ENCODE data around the gene CD320.

Gene CD320

GRCh38 chr19:8335343-8336071 is 27.3 kb upstream of the CD320 start:
- no peak overlapping the region for H3K27ac ChIP-seq
- H3K36me3 ChIP-seq (ENCODE audit: insufficient read depth, low read length): no peaks in the 10 kb centered on the region
- no peak for TF ChIP-seq POLR2AphosphoS5 (IDR thresholded peaks at IDR 0.05; ENCODE audit: borderline replicate concordance, low read depth, low read length)
- TF ChIP-seq FOXP2 (optimal IDR thresholded peaks at IDR 0.05; ENCODE audit: control extremely low read depth, extremely low read length, insufficient read depth): no peak
- no peak for TF ChIP-seq EZH2 (IDR thresholded peaks at IDR 0.05)
- no peak overlapping the region for H3K9ac ChIP-seq (ENCODE audit: insufficient read length)
- peak overlapping the region; percentile 57 for H3K4me3 ChIP-seq
- DNase-seq (ENCODE audit: low read depth, low spot score): no peak
- no peaks in the 10 kb centered on the region for H3K9me3 ChIP-seq (ENCODE audit: low read depth, low read length)

GRCh38 chr19:8334458-8335342 is 26.5 kb upstream of the CD320 start:
- H3K4me3 ChIP-seq: peak overlapping the region; percentile 57
- TF ChIP-seq EZH2 (IDR thresholded peaks at IDR 0.05): no peak
- no peak for DNase-seq (ENCODE audit: low read depth, low spot score)
- H3K9ac ChIP-seq (ENCODE audit: insufficient read length): no peak overlapping the region
- no peaks in the 10 kb centered on the region for H3K9me3 ChIP-seq (ENCODE audit: low read depth, low read length)
- H3K36me3 ChIP-seq (ENCODE audit: insufficient read depth, low read length): no peaks in the 10 kb centered on the region
- no peak overlapping the region for H3K27ac ChIP-seq

- H3K4me3 ChIP-seq: peak overlapping the region; percentile 57; the same call in 1 of the 2 replicates
- TF ChIP-seq EZH2 (IDR thresholded peaks at IDR 0.05) (no peak), POLR2AphosphoS5 (IDR thresholded peaks at IDR 0.05; ENCODE audit: borderline replicate concordance, low read depth, low read length) (no peak), FOXP2 (optimal IDR thresholded peaks at IDR 0.05; ENCODE audit: control extremely low read depth, extremely low read length, insufficient read depth) (no peak)
- H3K9me3 ChIP-seq (ENCODE audit: low read depth, low read length): no peaks in the 10 kb centered on the region
- H3K27ac ChIP-seq: no peak overlapping the region
- no peaks in the 10 kb centered on the region for H3K36me3 ChIP-seq (ENCODE audit: insufficient read depth, low read length)
- no peak overlapping the region for H3K9ac ChIP-seq (ENCODE audit: insufficient read length)
- DNase-seq (ENCODE audit: low read depth, low spot score): no peak
Observed at GRCh38 chr19:8333767-8334457, 25.8 kb upstream of the CD320 start.

GRCh38 chr19:8332976-8333766 is 25.0 kb upstream of the CD320 start:
- TF ChIP-seq POLR2AphosphoS5 (IDR thresholded peaks at IDR 0.05; ENCODE audit: borderline replicate concordance, low read depth, low read length) (no peak), FOXP2 (optimal IDR thresholded peaks at IDR 0.05; ENCODE audit: control extremely low read depth, extremely low read length, insufficient read depth) (no peak), EZH2 (IDR thresholded peaks at IDR 0.05) (no peak)

GRCh38 chr19:8331263-8331845 is 23.2 kb upstream of the CD320 start:
- DNase-seq (ENCODE audit: low read depth, low spot score): no peak
- H3K9ac ChIP-seq (ENCODE audit: insufficient read length): no peak overlapping the region
- H3K36me3 ChIP-seq (ENCODE audit: insufficient read depth, low read length): no peaks in the 10 kb centered on the region
- no peak for TF ChIP-seq FOXP2 (optimal IDR thresholded peaks at IDR 0.05; ENCODE audit: control extremely low read depth, extremely low read length, insufficient read depth)
- no peak for TF ChIP-seq EZH2 (IDR thresholded peaks at IDR 0.05)
- TF ChIP-seq POLR2AphosphoS5 (IDR thresholded peaks at IDR 0.05; ENCODE audit: borderline replicate concordance, low read depth, low read length): no peak
- no peak overlapping the region for H3K27ac ChIP-seq
- no peaks in the 10 kb centered on the region for H3K9me3 ChIP-seq (ENCODE audit: low read depth, low read length)
- H3K4me3 ChIP-seq: no peak overlapping the region

More at GRCh38 chr19:8332976-8333766, 25.0 kb upstream of the CD320 start:
- Histone ChIP-seq H3K9me3 (ENCODE audit: low read depth, low read length) (no peaks in the 10 kb centered on the region), H3K4me3 (no peak overlapping the region), H3K9ac (ENCODE audit: insufficient read length) (no peak overlapping the region), H3K27ac (no peak overlapping the region), H3K36me3 (ENCODE audit: insufficient read depth, low read length) (no peaks in the 10 kb centered on the region)
- no peak for DNase-seq (ENCODE audit: low read depth, low spot score)

- Histone ChIP-seq H3K27ac (no peak overlapping the region), H3K9me3 (ENCODE audit: low read depth, low read length) (no peaks in the 10 kb centered on the region), H3K4me3 (no peak overlapping the region), H3K9ac (ENCODE audit: insufficient read length) (no peak overlapping the region), H3K36me3 (ENCODE audit: insufficient read depth, low read length) (no peaks in the 10 kb centered on the region)
- TF ChIP-seq POLR2AphosphoS5 (IDR thresholded peaks at IDR 0.05; ENCODE audit: borderline replicate concordance, low read depth, low read length): no peak
- no peak for TF ChIP-seq FOXP2 (optimal IDR thresholded peaks at IDR 0.05; ENCODE audit: control extremely low read depth, extremely low read length, insufficient read depth)
- no peak for TF ChIP-seq EZH2 (IDR thresholded peaks at IDR 0.05)
- no peak for DNase-seq (ENCODE audit: low read depth, low spot score)
Observed at GRCh38 chr19:8329996-8330395, 21.8 kb upstream of the CD320 start.

GRCh38 chr19:8325454-8325853 is 17.3 kb upstream of the CD320 start:
- no peak for TF ChIP-seq POLR2AphosphoS5 (IDR thresholded peaks at IDR 0.05; ENCODE audit: borderline replicate concordance, low read depth, low read length)
- TF ChIP-seq EZH2 (IDR thresholded peaks at IDR 0.05): no peak
- TF ChIP-seq FOXP2 (optimal IDR thresholded peaks at IDR 0.05; ENCODE audit: control extremely low read depth, extremely low read length, insufficient read depth): no peak
- H3K9me3 ChIP-seq (ENCODE audit: low read depth, low read length): no peaks in the 10 kb centered on the region
- DNase-seq (ENCODE audit: low read depth, low spot score): no peak
- no peak overlapping the region for H3K27ac ChIP-seq
- peaks cover 30% of the 10 kb centered on the region for H3K36me3 ChIP-seq (ENCODE audit: insufficient read depth, low read length)
- no peak overlapping the region for H3K4me3 ChIP-seq
- H3K9ac ChIP-seq (ENCODE audit: insufficient read length): no peak overlapping the region

All from SK-N-MC (cell line).